WTC11 (cell line): ENCODE results near the gene POFUT2. TPM values are rescaled to one million over a fixed set of nuclear protein-coding genes. Genes with fewer than 3 reads are reported as not detected.

Source experiments
- ATAC-seq: fragments of 200-7000 bp; cut with Tn5 transposase; 2 replicates; pipeline ENCODE4 v1.10.0; 2021; ENCODE audit warnings: mild to moderate bottlenecking, moderate library complexity
- CTCF ChIA-PET: fragments of 300-600 bp; sonication (Branson Sonifier 250); formaldehyde crosslinking; loops from one replicate; lab custom pipeline; 2021; ENCODE audit warnings: antibody characterized with exemption; lab: Charles Lee
- POLR2A ChIA-PET: fragments of 350-600 bp; sonication (Branson Sonifier 250); formaldehyde crosslinking; loops from one replicate; lab custom pipeline; 2021; ENCODE audit warnings: antibody characterized with exemption; lab: Charles Lee
- DNase-seq: peaks from one replicate; pipeline ENCODE4 v3.0.0; 2021; ENCODE audit warnings: low spot score
- H3K27ac Mint-ChIP-seq: 2 replicates; pipeline ENCODE4 v1.8.0; 2021; ENCODE audit warnings: mixed read lengths
- H3K27me3 Mint-ChIP-seq: 2 replicates; pipeline ENCODE4 v1.8.0; 2021; ENCODE audit warnings: low read depth, mild to moderate bottlenecking, moderate library complexity, mixed read lengths
- H3K36me3 Mint-ChIP-seq: 2 replicates; pipeline ENCODE4 v1.8.0; 2021; ENCODE audit warnings: mixed read lengths
- H3K4me1 Mint-ChIP-seq: 2 replicates; pipeline ENCODE4 v1.8.0; 2022; ENCODE audit warnings: mixed read lengths
- H3K4me3 Mint-ChIP-seq: 2 replicates; pipeline ENCODE4 v1.8.0; 2021; ENCODE audit warnings: mild to moderate bottlenecking, moderate library complexity, mixed read lengths
- H3K9me3 Mint-ChIP-seq: 2 replicates; pipeline ENCODE4 v1.8.0; 2021; ENCODE audit warnings: mixed read lengths
- ARID4B ChIP-seq: sonication (generic); formaldehyde crosslinking; IDR thresholded peaks from 2 replicates; pipeline ENCODE4 v1.8.0; 2023; ENCODE audit warnings: missing genetic modification reagents, mild to moderate bottlenecking, borderline replicate concordance
- EMX1 ChIP-seq: fragments of 250-450 bp; sonication (Bioruptor Pico); IDR thresholded peaks from 2 replicates; pipeline ENCODE4 v1.8.0; 2021; ENCODE audit warnings: mild to moderate bottlenecking
- GABPB1 ChIP-seq: sonication (generic); formaldehyde crosslinking; IDR thresholded peaks from 2 replicates; pipeline ENCODE4 v1.8.1; 2023; ENCODE audit warnings: mild to moderate bottlenecking, missing genetic modification reagents
- IRF2 ChIP-seq: sonication (generic); formaldehyde crosslinking; IDR thresholded peaks from 2 replicates; pipeline ENCODE4 v1.8.0; 2022; ENCODE audit warnings: low read depth, missing genetic modification reagents, borderline replicate concordance
- NR1H2 ChIP-seq: sonication (generic); formaldehyde crosslinking; IDR thresholded peaks from 2 replicates; pipeline ENCODE4 v1.9.0; 2021; ENCODE audit warnings: mild to moderate bottlenecking, moderate library complexity, missing genetic modification reagents
- NR2C2 ChIP-seq: sonication (generic); formaldehyde crosslinking; IDR thresholded peaks from 2 replicates; pipeline ENCODE4 v1.8.0; 2022; ENCODE audit warnings: mild to moderate bottlenecking, missing genetic modification reagents
- RORB ChIP-seq: fragments of 250-450 bp; sonication (Bioruptor Pico); IDR thresholded peaks from 2 replicates; pipeline ENCODE4 v1.9.0; 2021; ENCODE audit warnings: mild to moderate bottlenecking
- STAT6 ChIP-seq: sonication (generic); formaldehyde crosslinking; conservative IDR thresholded peaks from 2 replicates; pipeline ENCODE4 v1.8.1; 2023; ENCODE audit warnings: mild to moderate bottlenecking, low read depth, missing genetic modification reagents, moderate library complexity
- ZNF138 ChIP-seq: sonication (generic); formaldehyde crosslinking; conservative IDR thresholded peaks from 2 replicates; pipeline ENCODE4 v1.8.1; 2022; ENCODE audit warnings: mild to moderate bottlenecking, moderate library complexity, missing genetic modification reagents
- ZNF232 ChIP-seq: sonication (generic); formaldehyde crosslinking; IDR thresholded peaks from 2 replicates; pipeline ENCODE4 v1.8.0; 2022; ENCODE audit warnings: mild to moderate bottlenecking, missing genetic modification reagents
- ZNF416 ChIP-seq: fragments of 250-450 bp; sonication (Bioruptor Pico); IDR thresholded peaks from 2 replicates; pipeline ENCODE4 v1.9.0; 2021; ENCODE audit warnings: mild to moderate bottlenecking, inconsistent platforms
- ZNF425 ChIP-seq: fragments of 250-450 bp; sonication (Bioruptor Pico); conservative IDR thresholded peaks from 2 replicates; pipeline ENCODE4 v1.9.0; 2021; ENCODE audit warnings: mild to moderate bottlenecking
- ZNF671 ChIP-seq: fragments of 250-450 bp; sonication (Bioruptor Pico); IDR thresholded peaks from 2 replicates; pipeline ENCODE4 v1.8.0; 2021; ENCODE audit warnings: mild to moderate bottlenecking
- total RNA-seq: library from RNA; stranded (reverse); gene quantifications from 3 replicates; pipeline ENCODE4 v1.2.3, GENCODE V29; 2021
- TF ChIP-seq, protein P1 (sequence below): sonication (generic); formaldehyde crosslinking; IDR thresholded peaks from 2 replicates; pipeline ENCODE4 v1.8.1; 2023; ENCODE audit warnings: mild to moderate bottlenecking, missing genetic modification reagents, moderate library complexity
- TF ChIP-seq, protein P2 (sequence below): sonication (generic); formaldehyde crosslinking; IDR thresholded peaks from 2 replicates; pipeline ENCODE4 v1.8.1; 2023; ENCODE audit warnings: mild to moderate bottlenecking, missing genetic modification reagents, moderate library complexity
- TF ChIP-seq, protein P3 (sequence below): sonication (generic); formaldehyde crosslinking; IDR thresholded peaks from 2 replicates; pipeline ENCODE4 v1.8.1; 2022; ENCODE audit warnings: low read depth, mild to moderate bottlenecking, moderate library complexity, missing genetic modification reagents, borderline replicate concordance
- TF ChIP-seq, protein P4 (sequence below): fragments of 250-450 bp; sonication (Bioruptor Pico); IDR thresholded peaks from 2 replicates; pipeline ENCODE4 v1.9.0; 2021; ENCODE audit warnings: mild to moderate bottlenecking
- TF ChIP-seq, protein P5 (sequence below): sonication (generic); formaldehyde crosslinking; IDR thresholded peaks from 2 replicates; pipeline ENCODE4 v1.8.0; 2022; ENCODE audit warnings: mild to moderate bottlenecking, missing genetic modification reagents

POFUT2 gene
- total RNA-seq, 1 experiment from 2014 or later, result 39.7 TPM

DNA sequence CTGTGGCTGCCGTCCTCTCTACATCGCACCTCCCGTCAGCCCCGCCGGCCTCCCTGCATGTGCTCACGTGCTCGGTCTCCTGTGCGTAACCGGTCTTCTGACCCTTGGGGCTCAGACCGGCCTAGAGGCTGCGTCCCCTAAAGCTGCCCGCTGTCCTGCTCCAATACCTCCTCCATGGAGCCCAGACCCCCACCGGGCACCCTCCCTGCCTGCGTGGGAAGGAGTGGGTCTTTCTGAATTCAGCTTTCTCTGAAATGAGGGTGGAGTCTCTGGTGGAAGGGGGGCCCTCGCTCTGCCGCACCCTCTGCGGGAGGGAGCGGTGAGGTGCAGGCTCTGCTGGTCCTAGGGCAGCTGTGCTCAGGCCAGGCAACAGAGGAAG lies 18.7 kb upstream of the POFUT2 start (continued):
- no peak for TF ChIP-seq ARID4B

GRCh38 chr21:45305836-45306235 lies 18.1 kb upstream of the POFUT2 start:
- no peak overlapping the region for H3K4me3 Mint-ChIP-seq
- no peaks in the 10 kb centered on the region for H3K36me3 Mint-ChIP-seq
- POLR2A ChIA-PET, result no interaction called here
- H3K9me3 Mint-ChIP-seq, result no peaks in the 10 kb centered on the region
- H3K4me1 Mint-ChIP-seq, result peaks cover 6% of the 10 kb centered on the region; the same call in 1 of the 2 replicates
- no peaks in the 10 kb centered on the region for H3K27me3 Mint-ChIP-seq
- peak; percentile 3 for DNase-seq
- CTCF ChIA-PET, result interaction anchor here (0.9 kb wide), 1 partner anchor 167 kb away, joined by 3 read pairs; no protein-coding TSS in a partner anchor
- ATAC-seq, result no peak
- H3K27ac Mint-ChIP-seq, result no peak overlapping the region
- TF ChIP-seq, protein P1, sequence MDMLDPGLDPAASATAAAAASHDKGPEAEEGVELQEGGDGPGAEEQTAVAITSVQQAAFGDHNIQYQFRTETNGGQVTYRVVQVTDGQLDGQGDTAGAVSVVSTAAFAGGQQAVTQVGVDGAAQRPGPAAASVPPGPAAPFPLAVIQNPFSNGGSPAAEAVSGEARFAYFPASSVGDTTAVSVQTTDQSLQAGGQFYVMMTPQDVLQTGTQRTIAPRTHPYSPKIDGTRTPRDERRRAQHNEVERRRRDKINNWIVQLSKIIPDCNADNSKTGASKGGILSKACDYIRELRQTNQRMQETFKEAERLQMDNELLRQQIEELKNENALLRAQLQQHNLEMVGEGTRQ, result no peak
- TF ChIP-seq NR2C2, result no peak
- TF ChIP-seq, protein P2, sequence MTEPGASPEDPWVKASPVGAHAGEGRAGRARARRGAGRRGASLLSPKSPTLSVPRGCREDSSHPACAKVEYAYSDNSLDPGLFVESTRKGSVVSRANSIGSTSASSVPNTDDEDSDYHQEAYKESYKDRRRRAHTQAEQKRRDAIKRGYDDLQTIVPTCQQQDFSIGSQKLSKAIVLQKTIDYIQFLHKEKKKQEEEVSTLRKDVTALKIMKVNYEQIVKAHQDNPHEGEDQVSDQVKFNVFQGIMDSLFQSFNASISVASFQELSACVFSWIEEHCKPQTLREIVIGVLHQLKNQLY, result no peak
- TF ChIP-seq ARID4B, result no peak
- TF ChIP-seq ZNF138, result no peak
- no peak for TF ChIP-seq STAT6 (CRISPR knock-in tag)
- no peak for TF ChIP-seq IRF2
- TF ChIP-seq ZNF671 (CRISPR knock-in tag), result no peak
- TF ChIP-seq, protein P3, sequence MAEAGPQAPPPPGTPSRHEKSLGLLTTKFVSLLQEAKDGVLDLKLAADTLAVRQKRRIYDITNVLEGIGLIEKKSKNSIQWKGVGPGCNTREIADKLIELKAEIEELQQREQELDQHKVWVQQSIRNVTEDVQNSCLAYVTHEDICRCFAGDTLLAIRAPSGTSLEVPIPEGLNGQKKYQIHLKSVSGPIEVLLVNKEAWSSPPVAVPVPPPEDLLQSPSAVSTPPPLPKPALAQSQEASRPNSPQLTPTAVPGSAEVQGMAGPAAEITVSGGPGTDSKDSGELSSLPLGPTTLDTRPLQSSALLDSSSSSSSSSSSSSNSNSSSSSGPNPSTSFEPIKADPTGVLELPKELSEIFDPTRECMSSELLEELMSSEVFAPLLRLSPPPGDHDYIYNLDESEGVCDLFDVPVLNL, result no peak
- no peak for TF ChIP-seq NR1H2 (CRISPR knock-in tag)
- no peak for TF ChIP-seq ZNF232 (CRISPR knock-in tag)
- TF ChIP-seq GABPB1 (CRISPR knock-in tag), result no peak
- TF ChIP-seq, protein P4, sequence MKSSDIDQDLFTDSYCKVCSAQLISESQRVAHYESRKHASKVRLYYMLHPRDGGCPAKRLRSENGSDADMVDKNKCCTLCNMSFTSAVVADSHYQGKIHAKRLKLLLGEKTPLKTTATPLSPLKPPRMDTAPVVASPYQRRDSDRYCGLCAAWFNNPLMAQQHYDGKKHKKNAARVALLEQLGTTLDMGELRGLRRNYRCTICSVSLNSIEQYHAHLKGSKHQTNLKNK (CRISPR knock-in tag), result no peak
- no peak for TF ChIP-seq EMX1 (CRISPR knock-in tag)
- TF ChIP-seq ZNF425 (CRISPR knock-in tag), result no peak
- TF ChIP-seq, protein P5, sequence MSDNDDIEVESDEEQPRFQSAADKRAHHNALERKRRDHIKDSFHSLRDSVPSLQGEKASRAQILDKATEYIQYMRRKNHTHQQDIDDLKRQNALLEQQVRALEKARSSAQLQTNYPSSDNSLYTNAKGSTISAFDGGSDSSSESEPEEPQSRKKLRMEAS (CRISPR knock-in tag), result no peak
- TF ChIP-seq RORB (CRISPR knock-in tag), result no peak
- no peak for TF ChIP-seq ZNF416 (CRISPR knock-in tag)
